ENCODE data around the gene ZNF774. TPM values are rescaled to one million over a fixed set of nuclear protein-coding genes. Genes with fewer than 3 reads are reported as not detected.
"Not testable (repeated sequence)": the region's sequence is repeated elsewhere in the genome, so short reads cannot be mapped to it uniquely, and the experiment has no call there.

Gene ZNF774
- total RNA-seq, 1 donor from 2014 or later: 3.3 TPM

- TF ChIP-seq CTCF (IDR thresholded peaks at IDR 0.05; ENCODE audit: insufficient read depth, low read depth, low read length) (no peak), EZH2 (IDR thresholded peaks at IDR 0.05; ENCODE audit: insufficient read depth, low read length) (no peak)
- H3K27ac Mint-ChIP-seq (ENCODE audit: unreplicated experiment): no peak overlapping the region
- Histone ChIP-seq H3K4me1 (ENCODE audit: insufficient read depth, low read length) (peaks cover 7% of the 10 kb centered on the region), H4K20me1 (ENCODE audit: insufficient read depth, low read length) (no peaks in the 10 kb centered on the region), H3K27me3 (ENCODE audit: insufficient read depth, low read length) (no peaks in the 10 kb centered on the region), H3K9ac (ENCODE audit: low read length) (no peak overlapping the region), H3K9me3 (ENCODE audit: insufficient read depth, low read depth, low read length) (no peaks in the 10 kb centered on the region), H2AFZ (ENCODE audit: low read depth, low read length) (no peak overlapping the region), H3K27ac (ENCODE audit: low read depth, low read length) (no peak overlapping the region), H3K36me3 (ENCODE audit: insufficient read depth, low read length) (no peaks in the 10 kb centered on the region), H3K4me3 (ENCODE audit: insufficient read depth, low read depth, low read length) (no peak overlapping the region), H3K4me2 (ENCODE audit: low read length) (no peak overlapping the region), H3K79me2 (ENCODE audit: insufficient read depth, low read length) (no peaks in the 10 kb centered on the region)
- H3K27me3 Mint-ChIP-seq (ENCODE audit: low read depth, unreplicated experiment): no peaks in the 10 kb centered on the region
- H3K4me1 Mint-ChIP-seq (ENCODE audit: low read depth, unreplicated experiment): peaks cover 8% of the 10 kb centered on the region
- H3K4me3 Mint-ChIP-seq (ENCODE audit: unreplicated experiment): no peak overlapping the region
- no peak for FAIRE-seq
- no peaks in the 10 kb centered on the region for H3K9me3 Mint-ChIP-seq (ENCODE audit: unreplicated experiment)
- H3K36me3 Mint-ChIP-seq (ENCODE audit: low read depth, unreplicated experiment): no peaks in the 10 kb centered on the region
- DNase-seq (ENCODE audit: low read depth): no peak
These were observed 7.4 kb upstream of the ZNF774 start for GRCh38 chr15:90344662-90345061.

- H3K36me3 ChIP-seq (ENCODE audit: insufficient read depth, low read length): no peaks in the 10 kb centered on the region
- Mint-ChIP-seq H3K27ac (ENCODE audit: unreplicated experiment) (no peak overlapping the region), H3K9me3 (ENCODE audit: unreplicated experiment) (no peaks in the 10 kb centered on the region), H3K36me3 (ENCODE audit: low read depth, unreplicated experiment) (peaks cover 2% of the 10 kb centered on the region), H3K4me1 (ENCODE audit: low read depth, unreplicated experiment) (peaks cover 8% of the 10 kb centered on the region), H3K4me3 (ENCODE audit: unreplicated experiment) (no peak overlapping the region), H3K27me3 (ENCODE audit: low read depth, unreplicated experiment) (peaks cover 4% of the 10 kb centered on the region)
- H3K9me3 ChIP-seq (ENCODE audit: insufficient read depth, low read depth, low read length): no peaks in the 10 kb centered on the region
- H4K20me1 ChIP-seq (ENCODE audit: insufficient read depth, low read length): no peaks in the 10 kb centered on the region
- FAIRE-seq (no peak), DNase-seq (ENCODE audit: low read depth) (no peak)
- H3K79me2 ChIP-seq (ENCODE audit: insufficient read depth, low read length): no peaks in the 10 kb centered on the region
- H3K4me2 ChIP-seq (ENCODE audit: low read length): no peak overlapping the region
- no peak overlapping the region for H3K9ac ChIP-seq (ENCODE audit: low read length)
- H3K4me3 ChIP-seq (ENCODE audit: insufficient read depth, low read depth, low read length): no peak overlapping the region
- TF ChIP-seq EZH2 (IDR thresholded peaks at IDR 0.05; ENCODE audit: insufficient read depth, low read length) (no peak), CTCF (IDR thresholded peaks at IDR 0.05; ENCODE audit: insufficient read depth, low read depth, low read length) (no peak)
- H3K27ac ChIP-seq (ENCODE audit: low read depth, low read length): no peak overlapping the region
- H3K4me1 ChIP-seq (ENCODE audit: insufficient read depth, low read length): peaks cover 7% of the 10 kb centered on the region
- H2AFZ ChIP-seq (ENCODE audit: low read depth, low read length): no peak overlapping the region
- no peaks in the 10 kb centered on the region for H3K27me3 ChIP-seq (ENCODE audit: insufficient read depth, low read length)
These were observed 6.2 kb upstream of the ZNF774 start for GRCh38 chr15:90345857-90346256.

GRCh38 chr15:90347431-90348065 lies 4.5 kb upstream of the ZNF774 start:
- not testable (repeated sequence) for H3K36me3 ChIP-seq (ENCODE audit: insufficient read depth, low read length); H3K27me3 Mint-ChIP-seq (ENCODE audit: low read depth, unreplicated experiment); H3K36me3 Mint-ChIP-seq (ENCODE audit: low read depth, unreplicated experiment); H3K4me3 Mint-ChIP-seq (ENCODE audit: unreplicated experiment); H3K9me3 Mint-ChIP-seq (ENCODE audit: unreplicated experiment); FAIRE-seq; H3K4me2 ChIP-seq (ENCODE audit: low read length); H3K9ac ChIP-seq (ENCODE audit: low read length); H3K27me3 ChIP-seq (ENCODE audit: insufficient read depth, low read length); H3K27ac Mint-ChIP-seq (ENCODE audit: unreplicated experiment); H4K20me1 ChIP-seq (ENCODE audit: insufficient read depth, low read length); DNase-seq (ENCODE audit: low read depth); H3K4me3 ChIP-seq (ENCODE audit: insufficient read depth, low read depth, low read length); H3K27ac ChIP-seq (ENCODE audit: low read depth, low read length); H3K4me1 ChIP-seq (ENCODE audit: insufficient read depth, low read length); H3K9me3 ChIP-seq (ENCODE audit: insufficient read depth, low read depth, low read length); H2AFZ ChIP-seq (ENCODE audit: low read depth, low read length); H3K79me2 ChIP-seq (ENCODE audit: insufficient read depth, low read length); H3K4me1 Mint-ChIP-seq (ENCODE audit: low read depth, unreplicated experiment)

Measured in astrocyte (in vitro differentiated cells and primary cell).